GM19043 (cell line): ENCODE measurements around the gene TGFB3.

Experiments used
- ATAC-seq: cut with Tn5 transposase; IDR thresholded peaks from one replicate; pipeline ENCODE4 v1.9.1; 2021; ENCODE audit warnings: low read depth; ENCODE audit not compliant: unreplicated experiment

TGFB3 gene

DNA sequence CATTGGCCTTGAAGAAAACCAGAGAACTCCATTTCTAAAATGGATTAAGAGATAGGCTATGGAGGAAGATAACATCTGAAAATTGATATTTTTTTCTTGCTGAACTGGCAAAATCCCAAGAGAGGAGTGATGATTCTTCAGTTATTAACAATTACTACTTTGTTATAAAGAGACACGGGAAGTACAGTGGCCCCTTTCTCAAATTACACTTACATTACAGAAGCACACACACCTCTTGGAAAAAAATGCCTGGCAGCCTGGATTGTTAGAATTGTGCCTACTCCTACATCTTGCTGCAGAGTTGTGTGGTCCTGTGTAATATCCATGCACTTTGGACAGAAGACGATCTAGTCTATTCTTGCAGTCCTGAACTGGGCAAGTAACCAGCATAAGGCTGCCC is 71.7 kb downstream of the TGFB3 start:
- no peak for ATAC-seq

DNA sequence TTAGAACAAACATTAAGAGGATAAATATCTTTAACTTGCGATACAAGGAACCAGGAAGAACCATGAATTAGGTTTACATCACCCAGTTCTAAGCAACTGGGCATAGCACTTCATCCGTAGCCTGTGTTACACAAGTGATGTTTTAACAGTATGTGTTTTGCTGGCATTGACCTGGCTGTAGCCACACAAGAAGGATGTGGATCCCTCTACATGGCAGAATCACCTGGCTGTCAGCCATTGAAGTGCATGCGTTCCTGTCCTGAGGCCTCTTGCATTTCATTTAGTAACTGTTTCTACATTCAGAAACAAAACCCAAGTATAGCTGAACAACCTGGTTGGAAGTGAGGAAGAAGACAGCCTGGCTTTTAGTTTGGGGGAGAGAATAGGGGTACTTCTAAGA is 72.2 kb downstream of the TGFB3 start:
- no peak for ATAC-seq
